NCI-H460 (cell line): Measurements from ENCODE around the gene TUT7. TPM values are rescaled to one million over a fixed set of nuclear protein-coding genes. Genes with fewer than 3 reads are reported as not detected.

Source experiments
- DNase-seq: peaks from one replicate; pipeline ENCODE4 v3.0.0-alpha.2; 2016; ENCODE audit warnings: low read depth; ENCODE audit errors: extremely low read depth
- total RNA-seq: library from RNA; depleted of rRNA; stranded (reverse); fragments of >200 nt; shearing (Covaris generic); gene quantifications from 2 replicates; pipeline ENCODE4 v1.2.3, GENCODE V29; 2014

TUT7 gene
- total RNA-seq, 1 experiment from 2014 or later = 22.6 TPM

DNA sequence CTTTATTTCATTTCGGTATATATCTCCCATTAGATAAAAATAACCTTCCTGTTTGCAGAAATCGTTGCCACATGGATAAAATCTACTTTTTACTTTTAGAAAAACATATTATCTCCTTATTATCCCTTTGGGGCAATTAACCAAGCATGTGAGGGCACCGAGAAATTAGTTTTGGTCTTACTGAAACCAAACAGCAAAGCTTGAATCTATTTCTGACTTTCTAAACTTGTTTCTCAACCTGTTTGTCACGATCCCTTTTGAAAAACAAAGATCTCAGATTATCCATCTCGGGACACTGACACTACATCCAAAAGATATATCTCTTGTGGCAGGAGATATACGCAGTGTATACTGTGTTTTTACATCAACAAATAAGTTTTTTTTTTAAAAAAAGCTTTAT is 2.3 kb downstream of the TUT7 start:
- DNase-seq = no peak

DNA sequence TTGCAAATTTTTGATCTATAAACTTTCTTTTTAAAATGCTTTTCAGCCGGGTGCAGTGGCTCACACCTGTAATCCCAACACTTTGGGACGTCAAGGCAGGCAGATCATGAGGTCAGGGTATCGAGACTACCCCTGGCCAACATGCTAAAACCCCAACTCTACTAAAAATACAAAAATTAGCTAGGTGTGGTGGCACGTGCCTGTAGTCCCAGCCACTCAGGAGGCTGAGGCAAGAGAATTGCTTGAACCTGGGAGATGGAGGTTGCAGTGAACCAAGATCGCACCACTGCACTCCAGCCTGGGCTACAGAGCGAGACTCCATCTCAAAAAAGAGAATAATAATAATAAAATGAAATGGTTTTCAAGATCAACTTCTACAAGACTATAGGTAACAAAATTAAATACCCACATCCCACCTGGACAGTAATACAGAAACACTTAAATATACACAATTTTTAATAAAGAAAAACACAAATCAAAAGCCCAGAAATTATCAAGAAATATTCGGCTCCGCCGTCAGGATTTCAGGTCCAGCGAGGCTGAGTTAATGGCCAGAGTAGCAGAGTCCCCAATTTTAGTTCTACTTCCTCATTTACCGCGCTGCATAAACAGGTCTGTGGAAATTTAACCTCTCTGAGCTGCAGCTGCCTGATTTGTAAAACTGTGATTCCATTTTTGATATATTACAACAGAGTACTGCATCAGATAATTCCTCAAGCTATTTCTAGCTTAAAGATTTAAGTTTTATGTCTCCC is 4.0 kb downstream of the TUT7 start:
- DNase-seq = no peak

GRCh38 chr9:86349271-86349670 is 4.9 kb downstream of the TUT7 start:
- DNase-seq = no peak

GRCh38 chr9:86347991-86348390 is 6.2 kb downstream of the TUT7 start:
- no peak for DNase-seq

DNA sequence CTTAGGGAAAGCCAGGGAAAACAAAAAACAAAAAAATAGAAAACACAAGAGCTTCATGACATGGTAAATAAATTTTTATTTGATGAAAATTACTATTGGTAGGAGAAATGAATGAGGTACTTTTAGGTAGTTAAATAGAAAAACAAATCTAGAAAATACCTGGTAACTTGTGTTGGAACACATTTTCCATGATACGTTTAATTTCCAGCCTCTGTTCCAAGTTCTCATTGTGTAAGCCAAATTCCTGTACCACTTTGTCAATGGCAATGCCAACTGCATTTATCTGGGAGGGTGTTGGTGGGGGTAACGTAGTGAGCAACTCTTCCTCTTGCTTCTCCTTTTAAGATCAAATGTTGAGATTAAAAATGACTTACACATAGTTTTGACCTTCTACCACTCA is 9.4 kb downstream of the TUT7 start:
- DNase-seq = no peak

GRCh38 chr9:86342269-86342668 is 11.9 kb downstream of the TUT7 start:
- DNase-seq = no peak

GRCh38 chr9:86341007-86341491 is 13.2 kb downstream of the TUT7 start:
- no peak for DNase-seq

GRCh38 chr9:86340356-86341006 is 13.7 kb downstream of the TUT7 start:
- DNase-seq = no peak

- DNase-seq = no peak
These were observed 16.6 kb downstream of the TUT7 start for GRCh38 chr9:86337469-86338108.

GRCh38 chr9:86336058-86336457 is 18.2 kb downstream of the TUT7 start:
- no peak for DNase-seq

DNA sequence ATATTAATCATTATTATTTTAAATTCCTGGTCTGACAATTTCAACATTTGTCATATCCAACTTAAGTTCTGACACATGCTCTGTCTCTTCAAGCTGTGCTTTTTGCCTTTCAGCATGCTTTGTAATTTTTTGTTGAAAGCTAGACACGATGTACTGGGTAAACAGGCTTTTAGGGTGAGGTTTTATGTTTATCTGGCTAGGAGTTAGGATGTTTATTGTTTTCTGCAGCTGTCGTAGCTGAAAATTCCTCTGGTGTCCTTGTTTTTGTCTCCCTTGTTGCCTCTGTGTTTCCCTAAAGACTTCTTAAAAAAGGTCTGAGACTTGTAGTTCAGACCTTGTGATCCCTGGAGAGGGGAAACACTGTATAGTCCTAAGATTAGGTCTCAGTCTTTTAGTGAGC is 20.6 kb downstream of the TUT7 start:
- no peak for DNase-seq

DNA sequence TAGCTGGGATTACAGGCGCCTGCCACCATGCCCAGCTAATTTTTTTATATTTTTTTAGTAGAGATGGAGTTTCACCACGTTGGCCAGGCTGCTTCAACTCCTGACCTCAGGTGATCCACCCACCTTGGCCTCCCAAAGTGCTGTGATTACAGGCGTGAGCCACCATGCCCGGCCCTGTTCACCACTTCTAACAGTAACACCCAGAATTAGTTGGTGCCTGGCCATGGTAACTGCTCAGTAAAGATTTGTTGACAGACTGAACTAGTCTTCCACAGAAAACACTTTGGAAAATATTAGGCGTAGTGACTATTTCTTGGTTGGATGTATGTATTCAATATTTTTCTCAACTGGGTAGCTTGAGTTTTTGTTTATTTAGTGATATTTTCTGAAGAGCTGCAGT is 24.0 kb downstream of the TUT7 start:
- DNase-seq = no peak

- no peak for DNase-seq
These were observed 24.6 kb downstream of the TUT7 start for GRCh38 chr9:86329649-86330048.

- DNase-seq = no peak
These were observed 26.1 kb downstream of the TUT7 start for GRCh38 chr9:86328156-86328555.

DNA sequence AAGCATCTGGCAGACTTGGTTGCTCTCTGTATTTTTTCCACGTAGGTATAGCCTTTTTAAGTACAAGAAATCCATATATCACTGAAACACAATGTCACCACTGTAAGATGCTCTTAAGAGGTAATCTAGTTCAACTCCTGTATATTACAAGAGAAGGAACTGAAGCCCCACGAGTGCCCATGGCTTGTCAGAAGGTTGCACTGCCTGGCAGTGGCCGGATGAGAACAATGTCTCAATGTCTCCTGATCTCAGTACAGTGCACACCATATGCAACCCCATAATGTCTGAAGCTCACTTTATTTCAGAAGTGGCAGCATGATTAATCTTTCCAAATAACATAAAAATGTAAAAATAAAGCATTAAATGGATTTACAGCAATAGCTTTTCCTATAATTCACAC is 27.7 kb downstream of the TUT7 start:
- no peak for DNase-seq

DNA sequence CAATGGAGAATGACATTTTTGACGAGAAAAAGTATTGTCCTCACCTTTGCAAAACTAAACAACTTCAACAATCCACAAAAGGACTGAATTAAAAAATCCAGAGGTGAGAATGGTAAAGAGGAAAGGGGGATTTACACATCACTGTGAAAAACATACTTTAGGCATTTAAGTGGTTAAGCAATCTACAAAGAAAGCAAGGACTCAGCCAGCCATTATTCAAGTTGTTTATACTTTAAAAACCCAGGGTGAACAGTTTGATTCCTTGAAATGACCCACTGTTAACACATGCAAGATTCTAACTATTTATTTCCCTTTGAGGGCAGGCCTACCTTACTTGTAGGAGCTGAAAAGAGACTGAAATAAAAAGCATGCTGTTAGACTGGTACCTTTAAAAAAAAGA is 29.3 kb downstream of the TUT7 start:
- no peak for DNase-seq

DNA sequence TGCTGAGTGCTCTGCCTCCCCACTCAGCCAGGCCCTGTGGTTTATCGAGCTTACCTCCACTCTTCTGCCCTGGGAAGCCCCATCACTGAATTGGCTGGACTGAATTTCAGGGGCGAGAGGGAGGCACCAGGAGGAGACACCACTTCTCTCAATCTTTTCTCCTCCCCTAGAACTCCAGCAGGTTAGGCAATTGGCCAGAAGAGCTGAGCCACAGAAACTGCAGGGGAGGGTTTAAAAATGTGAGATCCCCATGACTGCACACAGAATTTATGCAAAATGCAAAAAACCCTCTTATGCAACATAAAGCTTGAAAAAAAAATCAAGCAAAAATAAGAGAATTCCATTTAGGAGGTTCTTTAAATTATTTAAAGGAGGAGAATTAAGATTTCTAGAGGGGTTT is 29.9 kb downstream of the TUT7 start:
- DNase-seq = no peak

DNA sequence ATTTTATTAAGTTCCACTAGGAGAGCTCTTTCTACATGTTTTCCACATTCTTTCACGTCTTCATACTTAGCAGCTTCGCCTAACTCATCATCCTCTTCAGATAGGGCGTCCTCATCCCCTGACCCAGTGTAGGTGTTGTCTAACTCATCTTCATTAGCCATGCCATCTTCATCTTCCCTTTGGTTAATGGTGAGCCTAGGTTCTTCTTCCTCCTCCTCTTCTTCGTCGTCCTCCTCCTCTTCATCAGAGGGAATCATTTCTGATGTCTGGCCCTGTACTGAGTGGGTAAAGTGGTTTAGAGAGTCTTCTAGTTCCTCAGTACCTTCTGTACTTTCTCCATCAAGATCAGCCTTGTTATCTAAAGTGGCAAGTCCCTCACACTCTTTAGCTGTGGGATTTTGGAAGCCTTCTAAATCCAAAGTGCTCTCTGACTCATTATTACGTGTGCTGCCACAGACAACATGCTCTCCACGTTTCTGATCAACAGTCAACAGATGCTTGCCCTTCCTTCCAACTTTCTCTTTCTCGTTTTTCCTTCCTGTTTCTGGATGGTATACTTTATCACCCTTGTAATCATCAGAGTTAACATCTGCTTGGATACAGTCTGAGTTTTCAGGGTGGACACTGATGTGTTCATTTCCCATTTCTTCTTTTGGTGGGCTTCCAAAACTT is 31.1 kb downstream of the TUT7 start:
- DNase-seq = no peak

DNA sequence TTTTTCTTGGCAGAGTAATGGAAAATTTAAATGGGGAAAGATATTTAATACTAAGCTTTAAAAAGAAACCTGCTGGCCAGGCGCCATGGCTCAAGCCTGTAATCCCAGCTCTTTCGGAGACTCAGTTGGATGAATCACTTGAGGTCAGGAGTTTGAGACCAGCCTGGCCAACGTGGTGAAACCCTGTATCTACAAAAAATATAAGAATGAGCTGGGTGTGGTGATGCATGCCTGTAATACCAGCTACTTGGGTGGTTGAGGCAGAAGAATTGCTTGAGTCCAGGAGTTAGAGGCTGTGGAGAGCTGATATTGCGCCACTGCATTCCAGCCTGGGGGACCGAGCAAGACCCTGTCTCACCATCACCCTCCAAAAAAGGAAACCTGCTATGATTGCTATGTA is 32.8 kb downstream of the TUT7 start:
- no peak for DNase-seq

GRCh38 chr9:86318187-86318586 is 36.0 kb downstream of the TUT7 start:
- DNase-seq = no peak

DNA sequence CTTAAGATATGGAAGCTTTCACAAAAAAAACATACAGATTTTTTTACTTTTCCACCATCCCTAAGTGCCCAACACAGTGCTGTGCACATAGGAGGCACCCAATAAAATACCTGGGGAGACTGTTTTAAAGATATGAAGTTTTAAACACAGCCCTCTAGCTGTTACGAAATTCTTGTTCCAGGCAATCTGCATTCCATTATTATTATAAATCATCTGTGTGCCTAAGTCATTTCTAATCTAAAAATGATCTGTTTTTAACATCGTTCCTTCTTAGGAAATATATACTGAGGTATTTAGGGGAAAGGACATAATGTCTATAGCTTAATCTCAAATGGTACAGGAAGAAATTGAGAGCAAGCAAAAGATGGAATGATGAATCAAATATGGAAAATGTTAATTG is 39.1 kb downstream of the TUT7 start:
- DNase-seq = no peak
